GM19351 (cell line): Measurements from ENCODE around the gene MRPL34.

Source experiments
- ATAC-seq: cut with Tn5 transposase; IDR thresholded peaks from one replicate; pipeline ENCODE4 v1.9.1; 2021; ENCODE audit warnings: mild to moderate bottlenecking, moderate library complexity; ENCODE audit not compliant: unreplicated experiment

The MRPL34 gene

DNA sequence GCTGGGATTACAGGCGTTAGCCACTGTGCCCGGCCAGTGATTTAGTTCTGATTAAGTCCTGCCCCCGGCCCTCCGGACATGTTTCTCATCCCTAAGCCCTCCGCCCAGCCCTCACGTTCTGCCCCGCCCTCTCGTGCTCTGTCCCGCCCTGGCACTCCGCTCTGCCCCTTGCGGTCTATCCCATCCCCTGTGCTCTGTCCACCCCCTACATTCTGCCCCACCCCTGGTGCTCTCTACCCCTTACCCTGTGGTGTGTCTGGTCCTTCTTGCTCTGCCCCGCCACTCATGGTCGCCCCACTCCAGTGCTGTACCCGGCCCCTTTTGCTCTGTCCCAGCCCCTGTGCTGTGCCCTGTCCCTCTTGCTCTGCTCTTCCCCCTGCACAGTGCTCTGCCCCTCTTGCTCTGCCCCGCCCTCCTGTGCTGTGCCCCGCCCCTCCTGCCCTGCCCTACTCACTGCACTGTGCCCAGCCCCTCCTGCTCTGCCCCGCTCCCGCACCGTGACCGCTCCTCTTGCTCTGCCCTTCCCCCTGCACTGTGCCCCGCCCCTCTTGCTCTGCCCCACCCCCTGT, 34.7 kb downstream of the MRPL34 start:
- ATAC-seq = no peak

DNA sequence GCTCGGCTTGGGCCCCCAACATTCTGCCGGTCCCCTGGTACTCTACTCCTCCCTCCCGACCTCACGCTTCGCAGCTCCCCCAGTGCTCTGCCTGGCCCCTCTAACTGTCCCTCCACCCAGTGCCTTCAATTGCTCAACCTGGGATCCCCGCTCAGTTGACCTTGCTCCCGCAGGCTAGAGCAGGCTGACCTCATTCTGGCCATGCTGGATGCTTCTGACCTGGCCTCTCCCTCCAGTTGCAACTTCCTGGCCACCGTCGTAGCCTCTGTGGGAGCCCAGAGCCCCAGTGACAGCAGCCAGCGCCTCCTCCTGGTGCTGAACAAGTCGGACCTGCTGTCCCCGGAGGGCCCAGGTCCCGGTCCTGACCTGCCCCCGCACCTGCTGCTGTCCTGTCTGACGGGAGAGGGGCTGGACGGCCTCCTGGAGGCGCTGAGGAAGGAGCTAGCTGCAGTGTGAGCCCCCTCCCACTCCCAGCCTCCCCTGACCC, 35.2 kb downstream of the MRPL34 start:
- no peak for ATAC-seq

DNA sequence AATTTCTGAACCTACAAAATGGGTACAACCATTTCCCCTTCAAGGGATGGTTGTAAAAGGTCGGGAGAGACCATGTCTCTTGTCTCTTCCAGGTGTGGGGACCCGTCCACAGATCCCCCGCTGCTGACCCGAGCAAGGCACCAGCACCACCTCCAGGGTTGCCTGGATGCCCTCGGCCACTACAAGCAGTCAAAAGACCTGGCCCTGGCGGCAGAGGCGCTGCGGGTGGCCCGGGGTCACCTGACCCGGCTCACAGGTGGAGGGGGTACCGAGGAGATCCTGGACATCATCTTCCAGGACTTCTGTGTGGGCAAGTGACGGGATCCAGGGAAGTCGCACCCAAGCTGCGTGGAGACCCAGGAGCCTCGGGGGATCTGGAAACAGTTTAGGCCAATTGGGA, 35.7 kb downstream of the MRPL34 start:
- ATAC-seq = no peak

- ATAC-seq = no peak
Measured at GRCh38 chr19:17341845-17342244, 36.2 kb downstream of the MRPL34 start.

- ATAC-seq = no peak
Measured at GRCh38 chr19:17346109-17346671, 40.5 kb downstream of the MRPL34 start.

DNA sequence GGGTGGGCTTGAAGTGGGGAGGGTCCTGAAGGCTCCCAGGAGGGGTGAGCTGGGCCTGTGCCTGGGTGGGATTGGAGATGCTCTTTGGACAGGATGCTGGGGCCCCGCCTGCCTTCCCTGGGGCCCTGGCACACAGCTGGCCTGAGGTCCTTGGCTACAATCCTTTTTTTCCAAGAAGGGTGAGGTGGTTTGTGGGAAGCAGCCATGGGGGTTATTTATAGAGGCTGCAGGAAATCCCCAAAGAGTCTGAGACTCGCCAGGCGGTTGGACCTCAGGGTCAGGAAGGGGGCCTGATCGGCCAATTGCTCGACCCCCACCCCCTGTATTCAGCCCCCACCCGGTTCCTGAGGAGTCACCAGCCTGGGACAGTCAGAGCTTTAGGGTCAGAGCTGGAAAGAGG, 41.7 kb downstream of the MRPL34 start:
- no peak for ATAC-seq

DNA sequence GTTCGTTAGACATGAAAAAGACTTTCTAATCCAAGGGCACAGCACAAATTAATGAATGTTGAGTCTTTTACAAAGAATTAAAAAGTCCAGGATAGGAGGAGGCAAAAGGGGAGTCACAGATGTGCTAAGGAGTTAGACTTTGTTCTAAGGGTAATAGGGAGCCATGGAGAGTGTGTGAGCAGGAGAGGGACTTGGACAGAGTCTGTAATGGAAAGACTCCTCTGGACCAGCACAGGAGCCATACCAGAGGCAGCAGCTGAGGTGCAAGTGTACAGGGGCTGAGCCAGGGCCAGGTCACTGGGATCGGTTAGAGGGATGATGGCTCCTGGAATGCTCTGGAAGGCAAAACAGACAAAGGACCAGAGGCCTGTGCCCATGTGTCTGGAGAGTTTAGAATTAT, 42.2 kb downstream of the MRPL34 start:
- ATAC-seq = no peak

DNA sequence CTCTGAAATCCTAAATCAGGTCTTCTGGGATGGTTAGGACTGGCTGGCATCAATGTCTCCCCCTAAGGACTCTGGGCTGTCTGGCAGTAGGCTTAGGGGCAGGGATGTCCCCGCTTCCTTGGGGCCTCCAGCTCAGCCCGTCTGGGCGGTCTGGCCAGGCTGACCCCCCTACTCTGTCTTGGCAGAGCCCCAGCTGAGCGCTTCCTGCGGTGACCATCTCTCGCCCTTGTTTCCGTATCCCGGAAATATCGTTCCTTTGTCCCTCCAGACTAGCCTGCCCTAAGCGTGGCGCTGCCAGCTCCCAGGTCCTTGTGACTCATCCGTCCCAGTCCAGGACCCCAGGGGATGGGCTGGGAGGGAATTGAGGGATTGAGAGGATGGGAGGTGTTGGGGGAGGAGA, 43.0 kb downstream of the MRPL34 start:
- ATAC-seq = no peak

GRCh38 chr19:17351815-17352435, 46.3 kb downstream of the MRPL34 start:
- ATAC-seq = no peak

DNA sequence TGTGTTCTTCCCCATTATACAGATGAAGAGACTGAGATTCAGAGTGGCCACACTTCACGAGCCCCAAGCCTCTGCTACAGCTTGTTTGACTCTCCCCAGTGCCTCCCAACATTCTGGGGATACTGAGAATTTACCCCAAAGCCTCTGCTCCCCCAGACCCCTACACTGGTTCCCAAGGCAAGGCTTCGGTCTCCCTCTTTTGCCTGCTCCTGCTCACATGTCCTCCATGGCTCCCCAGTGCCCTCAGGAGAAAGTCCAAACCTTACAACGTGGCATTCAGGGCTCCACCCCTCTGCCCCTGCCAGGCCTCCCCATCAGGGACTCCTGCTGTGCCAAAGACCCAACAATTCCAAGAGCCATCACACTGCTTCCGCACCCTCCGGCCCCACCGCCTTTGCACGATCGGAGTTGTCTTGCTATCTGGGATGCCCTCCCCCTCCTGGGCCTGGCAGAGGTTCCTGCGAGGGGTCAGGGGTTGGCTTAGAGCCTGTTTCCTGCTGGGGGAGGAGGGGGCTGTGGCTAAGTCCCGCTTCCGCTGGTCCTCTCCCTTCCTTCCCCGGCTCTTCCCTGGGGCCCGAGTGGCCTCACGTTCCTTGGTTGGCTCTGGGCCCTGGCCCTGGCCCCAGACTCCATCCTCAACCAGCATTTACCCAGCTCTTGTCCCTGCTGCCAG, 47.1 kb downstream of the MRPL34 start:
- no peak for ATAC-seq

- ATAC-seq = no peak
Measured at GRCh38 chr19:17353386-17353785, 47.7 kb downstream of the MRPL34 start.
